Upper lobe of left lung (tissue), 4 donors: ENCODE data around the gene CTNNAL1.

Source experiments
- CTCF ChIP-seq, 6 experiments: fragments of 450-650 bp in 4 of 6; fragments of 200-600 bp in 2 of 6; sonication (generic) in 2 of 6; IDR thresholded peaks; one replicate each; pipeline ENCODE4 v1.5.1; 2016 to 2019; ENCODE audit warnings: antibody characterized with exemption in 6 of 6
- POLR2A ChIP-seq, 4 donors: fragments of 450-650 bp; IDR thresholded peaks; one replicate each; pipeline ENCODE4 v1.5.1; 2016 to 2017; ENCODE audit warnings: antibody characterized with exemption in 4 of 4, mild to moderate bottlenecking in 2 of 4
- POLR2AphosphoS5 ChIP-seq, 2 donors: sonication (generic); formaldehyde crosslinking; IDR thresholded peaks; one replicate each; pipeline ENCODE4 v1.5.1; 2017; ENCODE audit warnings: antibody characterized with exemption in 2 of 2

- TF ChIP-seq CTCF (IDR thresholded peaks at IDR 0.05) (no peak), POLR2A (IDR thresholded peaks at IDR 0.05) (peak in 3 of 4 donors; percentile 83 to 84 (median 84)), POLR2AphosphoS5 (IDR thresholded peaks at IDR 0.05) (peak; percentile 67 to 94)
These were observed at the start of gene CTNNAL1 for GRCh38 chr9:109012876-109013678.
